ENCODE data around the gene TNRC6A. TPM values are rescaled to one million over a fixed set of nuclear protein-coding genes. Genes with fewer than 3 reads are reported as not detected.

Gene TNRC6A
- total and polyA plus RNA-seq, 4 donors = 10.3 to 93.0 (median 29.8) TPM

GRCh38 chr16:24826817-24827566, 97.5 kb downstream of the TNRC6A start:
- Histone ChIP-seq H3K27me3 (ENCODE audit: control insufficient read depth in 3 of 3, insufficient read depth in 3 of 3, low read length in 2 of 3) (no peaks in the 10 kb centered on the region), H3K4me3 (no peak overlapping the region), H3K9ac (ENCODE audit: insufficient read depth in 1 of 2, low read length in 2 of 2) (no peak overlapping the region), H3K36me3 (ENCODE audit: control insufficient read depth in 4 of 4, insufficient read depth in 4 of 4, low read length in 4 of 4) (peaks cover 8 to 42% (median 16%) of the 10 kb centered on the region in 4 donors), H3K27ac (ENCODE audit: low read depth in 1 of 2, low read length in 1 of 2) (no peak overlapping the region), H3K4me1 (ENCODE audit: control insufficient read depth in 5 of 5, insufficient read depth in 5 of 5, low read length in 5 of 5) (no peaks in the 10 kb centered on the region), H3K9me3 (ENCODE audit: control insufficient read depth in 4 of 4, insufficient read depth in 3 of 4, low read length in 3 of 4) (no peaks in the 10 kb centered on the region)
- TF ChIP-seq CTCF (IDR thresholded peaks at IDR 0.05; ENCODE audit: control extremely low read depth, extremely low read depth) = no peak
- DNase-seq = no peak
- WGBS, 2 donors = 90 to 94% methylated on average over 9 of the region's 9 CpGs
- ATAC-seq (ENCODE audit: insufficient read depth, low FRiP score) = no peak

- WGBS, 2 donors = 64 to 74% methylated on average over 5 of the region's 5 CpGs
Observed at GRCh38 chr16:24829153-24829552, 99.7 kb downstream of the TNRC6A start.

GRCh38 chr16:24833352-24833751, 103.9 kb downstream of the TNRC6A start:
- DNase-seq (no peak), ATAC-seq (ENCODE audit: insufficient read depth, low FRiP score) (no peak)
- Histone ChIP-seq H3K36me3 (ENCODE audit: control insufficient read depth in 4 of 4, insufficient read depth in 4 of 4, low read length in 4 of 4) (peaks cover 0 to 5% (median under 1%) of the 10 kb centered on the region in 4 donors), H3K27me3 (ENCODE audit: control insufficient read depth in 3 of 3, insufficient read depth in 3 of 3, low read length in 2 of 3) (no peaks in the 10 kb centered on the region), H3K9me3 (ENCODE audit: control insufficient read depth in 4 of 4, insufficient read depth in 3 of 4, low read length in 3 of 4) (no peaks in the 10 kb centered on the region), H3K4me1 (ENCODE audit: control insufficient read depth in 5 of 5, insufficient read depth in 5 of 5, low read length in 5 of 5) (peaks cover 0 to 4% (median 0%) of the 10 kb centered on the region in 5 donors), H3K4me3 (no peak overlapping the region), H3K27ac (ENCODE audit: low read depth in 1 of 2, low read length in 1 of 2) (no peak overlapping the region), H3K9ac (ENCODE audit: insufficient read depth in 1 of 2, low read length in 2 of 2) (no peak overlapping the region)
- TF ChIP-seq CTCF (IDR thresholded peaks at IDR 0.05; ENCODE audit: control extremely low read depth, extremely low read depth) = no peak
- 90 to 94% methylated on average over 6 of the region's 6 CpGs for WGBS, 2 donors

More at GRCh38 chr16:24829153-24829552, 99.7 kb downstream of the TNRC6A start:
- no peak for TF ChIP-seq CTCF (IDR thresholded peaks at IDR 0.05; ENCODE audit: control extremely low read depth, extremely low read depth)
- no peaks in the 10 kb centered on the region for H3K27me3 ChIP-seq (ENCODE audit: control insufficient read depth in 3 of 3, insufficient read depth in 3 of 3, low read length in 2 of 3)
- H3K36me3 ChIP-seq (ENCODE audit: control insufficient read depth in 4 of 4, insufficient read depth in 4 of 4, low read length in 4 of 4) = peaks cover 3 to 23% (median 5%) of the 10 kb centered on the region in 4 donors
- peaks cover 0 to 1% (median 0%) of the 10 kb centered on the region in 5 donors for H3K4me1 ChIP-seq (ENCODE audit: control insufficient read depth in 5 of 5, insufficient read depth in 5 of 5, low read length in 5 of 5)
- no peak overlapping the region for H3K9ac ChIP-seq (ENCODE audit: insufficient read depth in 1 of 2, low read length in 2 of 2)
- no peaks in the 10 kb centered on the region for H3K9me3 ChIP-seq (ENCODE audit: control insufficient read depth in 4 of 4, insufficient read depth in 3 of 4, low read length in 3 of 4)
- DNase-seq (no peak), ATAC-seq (ENCODE audit: insufficient read depth, low FRiP score) (no peak)
- H3K27ac ChIP-seq (ENCODE audit: low read depth in 1 of 2, low read length in 1 of 2) = no peak overlapping the region
- H3K4me3 ChIP-seq = no peak overlapping the region

Data from lung (tissue), 12 donors.